Measurements from ENCODE around the gene HLCS.

HLCS gene

GRCh38 chr21:36753556-36753955 is 212.9 kb downstream of the HLCS start:
- no peak for DNase-seq
- H2AFZ ChIP-seq (ENCODE audit: low read length) = no peak overlapping the region

GRCh38 chr21:36751383-36751782 is 215.1 kb downstream of the HLCS start:
- Histone ChIP-seq H3K4me1 (ENCODE audit: low read length) (no peaks in the 10 kb centered on the region), H4K20me1 (ENCODE audit: insufficient read depth, low read length) (no peaks in the 10 kb centered on the region), H3K27me3 (replicated peaks; ENCODE audit: insufficient read depth, low read length) (no peaks in the 10 kb centered on the region), H3K4me3 (ENCODE audit: low read length) (no peak overlapping the region), H3F3A (ENCODE audit: insufficient read depth, low read length) (no peaks in the 10 kb centered on the region), H3K27ac (ENCODE audit: low read length) (no peak overlapping the region), H3K4me2 (ENCODE audit: low read depth, low read length) (no peak overlapping the region), H3K9me2 (replicated peaks; ENCODE audit: insufficient read depth, low read length) (no peaks in the 10 kb centered on the region), H3K9ac (ENCODE audit: low read length) (no peak overlapping the region), H3K9me3 (replicated peaks; ENCODE audit: insufficient read depth, low read length) (no peaks in the 10 kb centered on the region), H3K79me2 (ENCODE audit: low read length) (no peaks in the 10 kb centered on the region), H3K36me3 (replicated peaks; ENCODE audit: insufficient read depth, low read length) (no peaks in the 10 kb centered on the region), H2AFZ (ENCODE audit: low read length) (no peak overlapping the region)
- no peak for DNase-seq
- TF ChIP-seq CTCF (IDR thresholded peaks at IDR 0.05; ENCODE audit: low read length) (no peak), EZH2 (optimal IDR thresholded peaks at IDR 0.05; ENCODE audit: low read depth, low read length) (no peak), EZH2phosphoT487 (IDR thresholded peaks at IDR 0.05; ENCODE audit: low read length) (no peak)

More at GRCh38 chr21:36753556-36753955, 212.9 kb downstream of the HLCS start:
- no peaks in the 10 kb centered on the region for H3K79me2 ChIP-seq (ENCODE audit: low read length)
- H3K4me3 ChIP-seq (ENCODE audit: low read length) = no peak overlapping the region
- H3K36me3 ChIP-seq (replicated peaks; ENCODE audit: insufficient read depth, low read length) = no peaks in the 10 kb centered on the region
- no peaks in the 10 kb centered on the region for H3K9me3 ChIP-seq (replicated peaks; ENCODE audit: insufficient read depth, low read length)
- no peaks in the 10 kb centered on the region for H4K20me1 ChIP-seq (ENCODE audit: insufficient read depth, low read length)
- TF ChIP-seq EZH2phosphoT487 (IDR thresholded peaks at IDR 0.05; ENCODE audit: low read length) (no peak), CTCF (IDR thresholded peaks at IDR 0.05; ENCODE audit: low read length) (no peak), EZH2 (optimal IDR thresholded peaks at IDR 0.05; ENCODE audit: low read depth, low read length) (no peak)
- H3K4me1 ChIP-seq (ENCODE audit: low read length) = no peaks in the 10 kb centered on the region
- no peak overlapping the region for H3K4me2 ChIP-seq (ENCODE audit: low read depth, low read length)
- no peak overlapping the region for H3K9ac ChIP-seq (ENCODE audit: low read length)
- H3F3A ChIP-seq (ENCODE audit: insufficient read depth, low read length) = no peaks in the 10 kb centered on the region
- H3K9me2 ChIP-seq (replicated peaks; ENCODE audit: insufficient read depth, low read length) = no peaks in the 10 kb centered on the region
- H3K27ac ChIP-seq (ENCODE audit: low read length) = no peak overlapping the region
- H3K27me3 ChIP-seq (replicated peaks; ENCODE audit: insufficient read depth, low read length) = no peaks in the 10 kb centered on the region

GRCh38 chr21:36750576-36750959 is 215.9 kb downstream of the HLCS start:
- DNase-seq = no peak
- Histone ChIP-seq H4K20me1 (ENCODE audit: insufficient read depth, low read length) (no peaks in the 10 kb centered on the region), H3K9me2 (replicated peaks; ENCODE audit: insufficient read depth, low read length) (no peaks in the 10 kb centered on the region), H3K27ac (ENCODE audit: low read length) (no peak overlapping the region), H3K9me3 (replicated peaks; ENCODE audit: insufficient read depth, low read length) (no peaks in the 10 kb centered on the region), H3K9ac (ENCODE audit: low read length) (no peak overlapping the region), H3K4me2 (ENCODE audit: low read depth, low read length) (no peak overlapping the region), H3K4me3 (ENCODE audit: low read length) (no peak overlapping the region), H3K79me2 (ENCODE audit: low read length) (no peaks in the 10 kb centered on the region), H3K36me3 (replicated peaks; ENCODE audit: insufficient read depth, low read length) (no peaks in the 10 kb centered on the region), H2AFZ (ENCODE audit: low read length) (no peak overlapping the region), H3K4me1 (ENCODE audit: low read length) (no peaks in the 10 kb centered on the region), H3K27me3 (replicated peaks; ENCODE audit: insufficient read depth, low read length) (no peaks in the 10 kb centered on the region), H3F3A (ENCODE audit: insufficient read depth, low read length) (no peaks in the 10 kb centered on the region)
- TF ChIP-seq EZH2phosphoT487 (IDR thresholded peaks at IDR 0.05; ENCODE audit: low read length) (no peak), CTCF (IDR thresholded peaks at IDR 0.05; ENCODE audit: low read length) (no peak), EZH2 (optimal IDR thresholded peaks at IDR 0.05; ENCODE audit: low read depth, low read length) (no peak)
